Effector memory CD4-positive, alpha-beta T cell (primary cell): Measurements from ENCODE around the gene COASY.
"Not testable (repeated sequence)": the region's sequence is repeated elsewhere in the genome, so short reads cannot be mapped to it uniquely, and the experiment has no call there.

Experiments used
- DNase-seq, 3 donors: peaks; one replicate each; pipeline ENCODE4 v3.0.0-alpha.2; 2020
- H3K27ac ChIP-seq: 2 replicates; pipeline ENCODE4 v1.7.0; 2013; ENCODE audit warnings: mild to moderate bottlenecking, low read length, moderate library complexity; ENCODE audit not compliant: insufficient read depth, poor library complexity, severe bottlenecking
- H3K27me3 ChIP-seq: replicated peaks from 2 replicates; pipeline ENCODE4 v1.7.0; 2013; ENCODE audit warnings: mild to moderate bottlenecking, low read length; ENCODE audit not compliant: insufficient read depth, control insufficient read depth, poor library complexity, severe bottlenecking
- H3K36me3 ChIP-seq: 2 replicates; pipeline ENCODE4 v1.7.0; 2013; ENCODE audit warnings: mild to moderate bottlenecking, low read length, moderate library complexity; ENCODE audit not compliant: control insufficient read depth, insufficient read depth
- H3K4me1 ChIP-seq: 2 replicates; pipeline ENCODE4 v1.7.0; 2013; ENCODE audit warnings: low read length, mild to moderate bottlenecking; ENCODE audit not compliant: control insufficient read depth, insufficient read depth, poor library complexity, severe bottlenecking
- H3K4me3 ChIP-seq: 2 replicates; pipeline ENCODE4 v1.7.0; 2013; ENCODE audit warnings: low read length, low read depth, mild to moderate bottlenecking; ENCODE audit not compliant: insufficient read depth, poor library complexity, severe bottlenecking
- H3K9me3 ChIP-seq: 2 replicates; pipeline ENCODE4 v1.7.0; 2013; ENCODE audit warnings: mild to moderate bottlenecking, low read length, moderate library complexity; ENCODE audit not compliant: control insufficient read depth

COASY gene

DNA sequence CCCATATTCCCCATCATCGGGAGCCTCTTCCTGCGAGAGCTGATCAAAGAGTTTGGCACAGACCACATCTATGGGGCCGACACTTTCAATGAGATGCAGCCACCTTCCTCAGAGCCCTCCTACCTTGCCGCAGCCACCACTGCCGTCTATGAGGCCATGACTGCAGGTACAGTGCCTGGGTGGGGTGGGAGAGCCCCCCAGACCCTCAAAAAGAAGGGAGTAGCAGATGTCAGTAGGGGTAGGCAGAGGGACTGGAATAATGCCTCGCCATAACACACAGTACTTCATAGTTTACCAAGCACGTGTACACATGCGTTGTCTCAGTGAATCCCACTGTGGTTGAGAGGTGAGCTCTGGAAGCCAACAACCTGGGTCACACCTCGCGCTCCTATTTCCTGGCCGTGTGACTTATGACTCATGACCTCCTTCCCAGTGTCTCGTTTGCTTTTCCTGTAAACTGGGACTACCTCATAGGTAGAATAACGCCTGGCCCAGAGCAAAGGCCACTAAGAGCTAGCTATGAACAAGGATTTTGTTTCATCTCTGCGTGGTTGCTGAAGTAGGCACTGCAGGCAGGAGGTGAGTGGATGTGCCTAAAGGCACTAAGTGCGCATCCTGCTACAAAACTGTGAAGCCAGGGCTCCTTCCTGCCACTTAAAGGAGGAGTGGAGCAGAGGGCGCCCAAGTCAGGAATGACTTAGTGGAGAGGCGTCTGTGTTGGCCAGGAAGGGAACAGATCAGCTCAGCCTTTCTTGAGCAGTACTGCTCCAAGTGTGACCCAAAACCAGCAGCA, 20.7 kb upstream of the COASY start:
- no peak overlapping the region for H3K4me3 ChIP-seq
- peaks cover 19% of the 10 kb centered on the region for H3K4me1 ChIP-seq
- peak overlapping the region; percentile 32 for H3K27ac ChIP-seq
- H3K27me3 ChIP-seq, result no peaks in the 10 kb centered on the region
- H3K9me3 ChIP-seq, result no peaks in the 10 kb centered on the region
- no peak for DNase-seq
- no peaks in the 10 kb centered on the region for H3K36me3 ChIP-seq

DNA sequence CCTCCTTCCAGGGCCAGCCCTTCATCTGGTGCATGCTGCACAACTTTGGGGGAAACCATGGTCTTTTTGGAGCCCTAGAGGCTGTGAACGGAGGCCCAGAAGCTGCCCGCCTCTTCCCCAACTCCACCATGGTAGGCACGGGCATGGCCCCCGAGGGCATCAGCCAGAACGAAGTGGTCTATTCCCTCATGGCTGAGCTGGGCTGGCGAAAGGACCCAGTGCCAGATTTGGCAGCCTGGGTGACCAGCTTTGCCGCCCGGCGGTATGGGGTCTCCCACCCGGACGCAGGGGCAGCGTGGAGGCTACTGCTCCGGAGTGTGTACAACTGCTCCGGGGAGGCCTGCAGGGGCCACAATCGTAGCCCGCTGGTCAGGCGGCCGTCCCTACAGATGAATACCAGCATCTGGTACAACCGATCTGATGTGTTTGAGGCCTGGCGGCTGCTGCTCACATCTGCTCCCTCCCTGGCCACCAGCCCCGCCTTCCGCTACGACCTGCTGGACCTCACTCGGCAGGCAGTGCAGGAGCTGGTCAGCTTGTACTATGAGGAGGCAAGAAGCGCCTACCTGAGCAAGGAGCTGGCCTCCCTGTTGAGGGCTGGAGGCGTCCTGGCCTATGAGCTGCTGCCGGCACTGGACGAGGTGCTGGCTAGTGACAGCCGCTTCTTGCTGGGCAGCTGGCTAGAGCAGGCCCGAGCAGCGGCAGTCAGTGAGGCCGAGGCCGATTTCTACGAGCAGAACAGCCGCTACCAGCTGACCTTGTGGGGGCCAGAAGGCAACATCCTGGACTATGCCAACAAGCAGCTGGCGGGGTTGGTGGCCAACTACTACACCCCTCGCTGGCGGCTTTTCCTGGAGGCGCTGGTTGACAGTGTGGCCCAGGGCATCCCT, 18.5 kb upstream of the COASY start:
- no peaks in the 10 kb centered on the region for H3K36me3 ChIP-seq
- DNase-seq, result no peak

DNA sequence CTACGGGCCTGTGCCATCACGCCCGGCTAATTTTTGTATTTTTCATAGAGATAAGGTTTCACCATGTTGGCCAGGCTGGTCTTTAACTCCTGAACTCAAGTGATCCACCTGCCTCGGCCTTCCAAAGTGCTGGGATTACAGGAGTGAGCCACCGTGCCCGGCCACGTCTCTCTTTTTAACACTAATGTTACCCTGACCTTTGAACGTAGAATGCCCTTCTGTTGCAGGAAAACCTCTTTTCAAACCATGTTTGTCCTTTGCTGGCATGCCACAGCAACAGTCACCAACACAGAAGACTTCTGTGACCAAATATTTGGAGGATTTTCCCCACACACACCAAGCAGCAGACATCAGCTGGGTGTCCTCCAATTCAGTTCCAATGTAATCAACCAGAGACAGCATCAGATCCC, 17.1 kb upstream of the COASY start:
- no peak for DNase-seq
- no peaks in the 10 kb centered on the region for H3K36me3 ChIP-seq

More for the DNA sequence above, 18.5 kb upstream of the COASY start:
- no peaks in the 10 kb centered on the region for H3K27me3 ChIP-seq
- H3K4me3 ChIP-seq, result no peak overlapping the region
- peaks cover 19% of the 10 kb centered on the region for H3K4me1 ChIP-seq
- no peak overlapping the region for H3K27ac ChIP-seq
- H3K9me3 ChIP-seq, result no peaks in the 10 kb centered on the region

DNA sequence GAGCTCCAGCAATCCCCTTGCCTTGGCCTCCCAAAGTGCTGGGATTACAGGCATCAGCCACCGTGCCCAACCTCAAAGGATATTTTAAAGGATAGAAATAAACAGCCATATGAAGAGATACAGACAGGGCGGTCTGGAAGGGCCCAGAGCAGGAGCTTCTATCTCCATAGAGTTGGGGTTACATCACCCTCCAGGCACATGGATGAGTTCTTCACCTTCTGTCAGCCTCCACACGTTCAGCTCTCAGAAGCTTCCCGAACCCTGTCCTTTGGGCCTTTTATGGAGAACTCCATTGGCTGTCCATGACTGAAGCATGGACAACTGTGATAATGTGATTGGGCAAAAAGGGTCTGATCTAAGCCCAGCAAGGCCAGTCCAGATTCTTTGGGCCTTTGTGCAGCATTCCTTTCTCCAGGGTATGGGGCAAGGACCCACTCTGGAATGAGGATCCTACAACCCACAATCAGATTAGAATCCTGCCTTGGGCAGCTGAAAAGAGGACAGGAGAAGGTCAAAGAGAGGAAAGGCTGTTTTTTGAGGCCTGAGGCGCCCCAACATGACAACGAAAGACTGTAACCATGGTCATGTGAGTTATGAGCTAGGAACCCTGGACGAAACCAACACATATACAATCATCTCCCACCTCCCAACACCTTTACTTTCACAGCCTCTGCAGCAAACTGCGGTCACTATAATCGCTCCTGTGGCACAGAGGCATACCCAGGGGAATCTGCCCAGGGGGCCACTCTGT, 16.0 kb upstream of the COASY start:
- DNase-seq, H3K27me3 ChIP-seq, H3K36me3 ChIP-seq, H3K4me3 ChIP-seq, H3K27ac ChIP-seq, H3K9me3 ChIP-seq: not testable (repeated sequence)
- H3K4me1 ChIP-seq, result peaks cover 21% of the 10 kb centered on the region

More for the DNA sequence above, 17.1 kb upstream of the COASY start:
- Histone ChIP-seq H3K27ac (no peak overlapping the region), H3K4me3 (no peak overlapping the region), H3K4me1 (peaks cover 25% of the 10 kb centered on the region), H3K9me3 (no peaks in the 10 kb centered on the region), H3K27me3 (no peaks in the 10 kb centered on the region)

DNA sequence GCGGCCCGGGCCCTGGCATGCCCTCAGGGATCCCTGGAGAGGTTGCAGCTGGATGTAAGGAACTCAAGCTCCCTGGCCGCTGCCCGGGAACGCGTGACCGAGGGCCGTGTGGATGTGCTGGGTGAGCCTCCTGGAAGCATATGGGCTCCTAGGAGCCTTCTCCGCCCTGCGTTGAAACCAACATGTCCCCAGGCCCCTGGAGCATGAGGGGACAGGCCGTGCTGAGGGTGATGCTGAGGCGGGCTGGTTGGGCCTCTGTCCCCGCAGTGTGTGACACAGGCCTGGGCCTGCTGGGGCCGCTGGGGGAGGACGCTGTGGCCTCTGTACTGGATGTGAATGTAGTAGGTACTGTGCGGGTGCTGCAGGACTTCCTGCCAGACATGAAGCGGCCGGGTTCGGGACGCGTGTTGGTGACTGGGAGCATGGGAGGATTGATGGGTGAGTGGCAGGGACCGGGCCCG, 14.9 kb upstream of the COASY start:
- peaks cover 11% of the 10 kb centered on the region for H3K4me1 ChIP-seq
- H3K27ac ChIP-seq, result no peak overlapping the region
- no peaks in the 10 kb centered on the region for H3K36me3 ChIP-seq
- no peak overlapping the region for H3K4me3 ChIP-seq
- no peaks in the 10 kb centered on the region for H3K9me3 ChIP-seq
- H3K27me3 ChIP-seq, result no peaks in the 10 kb centered on the region
- no peak for DNase-seq

DNA sequence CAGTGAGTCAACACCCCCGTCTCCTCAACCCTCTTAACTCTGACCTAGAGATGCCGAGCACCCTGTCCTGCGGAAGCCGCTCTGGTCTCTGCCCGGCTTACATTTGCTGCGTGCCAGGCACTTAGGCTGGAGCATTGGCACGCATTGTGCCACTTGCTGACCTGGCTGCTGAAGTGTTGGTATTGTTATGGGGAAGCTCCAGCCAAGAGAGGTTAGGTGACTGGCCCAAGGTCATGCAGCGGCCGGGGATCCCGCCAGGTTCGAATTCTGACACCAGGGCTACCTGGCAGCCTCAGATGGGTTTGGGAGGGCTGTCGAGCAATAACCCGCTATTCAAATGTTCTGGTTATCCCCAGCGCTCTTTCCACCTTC, 14.3 kb upstream of the COASY start:
- no peak overlapping the region for H3K4me3 ChIP-seq
- no peaks in the 10 kb centered on the region for H3K27me3 ChIP-seq
- no peak for DNase-seq
- H3K36me3 ChIP-seq, result no peaks in the 10 kb centered on the region
- no peaks in the 10 kb centered on the region for H3K9me3 ChIP-seq
- no peak overlapping the region for H3K27ac ChIP-seq
- H3K4me1 ChIP-seq, result peaks cover 11% of the 10 kb centered on the region

DNA sequence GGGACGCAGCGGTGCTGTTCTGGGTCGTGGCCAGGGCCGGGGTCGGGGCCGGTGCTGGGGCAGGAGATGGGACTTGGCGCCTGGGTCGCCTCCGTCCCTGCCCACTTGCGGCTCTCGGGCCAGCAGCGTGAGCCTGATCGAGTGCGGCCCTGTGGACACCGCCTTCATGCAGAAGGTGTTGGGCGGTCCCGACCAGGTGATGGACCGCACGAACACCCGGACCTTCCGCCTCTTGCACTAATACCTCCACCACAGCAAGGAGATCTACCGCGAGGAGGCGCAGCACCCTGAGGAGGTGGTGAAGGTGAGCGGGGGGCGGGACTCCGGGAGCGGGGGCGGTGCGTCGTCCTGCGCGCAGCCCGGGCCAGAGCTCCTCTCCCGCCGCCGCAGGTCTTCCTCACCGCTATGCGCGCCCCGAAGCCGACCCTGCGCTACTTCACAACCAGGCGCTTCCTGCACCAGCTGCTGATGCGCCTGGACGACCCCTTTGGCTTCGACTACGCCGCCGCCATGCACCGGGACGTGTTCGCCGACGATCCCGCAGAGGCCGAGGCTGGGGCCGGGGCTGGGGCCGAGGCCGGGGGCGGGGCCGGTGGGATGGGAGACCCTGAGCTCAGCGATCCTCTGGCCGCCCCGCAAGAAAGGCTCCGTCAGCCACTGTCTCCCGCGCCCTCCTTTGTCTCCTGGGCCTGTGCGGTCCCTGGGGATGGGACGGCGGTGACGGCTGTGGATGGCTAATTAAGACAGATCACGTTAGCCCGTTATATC, 13.7 kb upstream of the COASY start:
- Histone ChIP-seq H3K9me3 (no peaks in the 10 kb centered on the region), H3K36me3 (no peaks in the 10 kb centered on the region), H3K27ac (no peak overlapping the region), H3K4me3 (peak overlapping the region; percentile 52), H3K4me1 (peaks cover 11% of the 10 kb centered on the region), H3K27me3 (no peaks in the 10 kb centered on the region)
- peak; percentile 27 to 67 (median 59) for DNase-seq

DNA sequence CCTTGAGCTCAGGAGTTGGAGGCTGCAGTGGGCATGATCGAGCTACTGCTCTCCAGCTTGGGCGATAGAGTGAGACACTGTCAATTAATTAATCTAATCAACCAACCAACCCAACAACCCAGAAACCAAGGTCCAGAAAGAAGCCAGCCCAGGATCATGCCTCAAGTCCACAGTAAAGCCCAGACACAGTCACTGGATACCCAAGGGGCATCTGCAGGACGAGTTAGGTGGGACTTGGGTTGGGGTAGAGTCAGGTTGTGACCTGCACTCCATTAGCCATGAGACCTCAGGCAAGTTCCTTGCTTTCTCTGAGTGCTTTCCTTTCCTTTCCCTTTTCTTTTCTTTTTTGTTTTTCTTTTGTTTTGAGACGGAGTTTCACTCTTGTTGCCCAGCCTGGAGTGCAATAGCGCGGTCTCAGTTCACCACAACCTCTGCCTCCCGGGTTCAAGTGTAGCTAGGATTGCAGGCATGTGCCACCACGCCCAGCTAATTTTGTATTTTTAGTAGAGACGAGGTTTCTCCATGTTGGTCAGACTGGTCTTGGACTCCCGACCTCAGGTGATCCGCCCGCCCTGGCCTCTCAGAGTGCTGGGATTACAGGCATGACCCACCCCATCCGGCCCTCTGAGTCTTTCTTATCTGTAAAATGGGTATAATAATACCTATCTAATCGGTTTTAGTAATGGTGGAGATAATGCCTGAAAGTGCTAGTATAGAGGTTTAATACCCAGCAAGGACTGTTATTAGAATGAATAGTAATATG, 12.8 kb upstream of the COASY start:
- Histone ChIP-seq H3K4me1 (peaks cover 15% of the 10 kb centered on the region), H3K4me3 (peak overlapping the region; percentile 52), H3K27me3 (no peaks in the 10 kb centered on the region), H3K9me3 (no peaks in the 10 kb centered on the region), H3K27ac (no peak overlapping the region), H3K36me3 (no peaks in the 10 kb centered on the region)
- no peak for DNase-seq

DNA sequence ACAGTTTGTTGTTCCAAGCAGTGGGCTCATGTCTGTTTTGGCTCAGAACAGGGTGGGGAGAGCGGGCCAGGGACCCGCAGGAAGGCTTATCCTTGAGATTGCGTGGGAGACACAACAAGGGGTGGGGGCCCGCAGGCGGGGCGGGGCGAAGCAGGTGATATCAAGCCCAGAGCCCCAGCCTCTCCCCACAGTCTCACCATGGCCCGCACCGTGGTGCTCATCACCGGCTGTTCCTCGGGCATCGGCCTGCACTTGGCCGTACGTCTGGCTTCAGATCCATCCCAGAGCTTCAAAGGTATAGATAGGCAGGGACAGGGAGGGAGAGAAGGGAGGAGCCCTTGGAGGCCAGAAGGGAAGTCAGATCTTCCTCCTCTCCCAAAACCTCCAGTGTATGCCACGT, 9.2 kb upstream of the COASY start, which contains the start of gene HSD17B1:
Gene HSD17B1 (plus strand): TSS at position 188 of the 400 bp plus-strand sequence. CDS start 11 bp downstream, at position 199.
- H3K4me3 ChIP-seq, H3K27ac ChIP-seq, DNase-seq, H3K27me3 ChIP-seq, H3K36me3 ChIP-seq, H3K9me3 ChIP-seq: not testable (repeated sequence)
- peaks cover 26% of the 10 kb centered on the region for H3K4me1 ChIP-seq
